A673 (cell line): ENCODE measurements around the gene STARD9.

Source experiments
- EZH2 ChIP-seq: fragments of 200-600 bp; sonication (generic); IDR thresholded peaks from 2 replicates; pipeline ENCODE4 v1.6.1; 2017; ENCODE audit warnings: borderline replicate concordance, low read depth, mild to moderate bottlenecking, mixed read lengths, antibody characterized with exemption, low read length; ENCODE audit not compliant: poor library complexity, severe bottlenecking
- TF ChIP-seq, protein P1 (sequence below): fragments of 300-800, 200-600 bp; sonication (generic); conservative IDR thresholded peaks from 2 replicates; pipeline ENCODE4 v1.5.1; 2017; ENCODE audit warnings: low read depth, mild to moderate bottlenecking, antibody characterized with exemption, low read length, moderate library complexity, mixed read lengths

DNA sequence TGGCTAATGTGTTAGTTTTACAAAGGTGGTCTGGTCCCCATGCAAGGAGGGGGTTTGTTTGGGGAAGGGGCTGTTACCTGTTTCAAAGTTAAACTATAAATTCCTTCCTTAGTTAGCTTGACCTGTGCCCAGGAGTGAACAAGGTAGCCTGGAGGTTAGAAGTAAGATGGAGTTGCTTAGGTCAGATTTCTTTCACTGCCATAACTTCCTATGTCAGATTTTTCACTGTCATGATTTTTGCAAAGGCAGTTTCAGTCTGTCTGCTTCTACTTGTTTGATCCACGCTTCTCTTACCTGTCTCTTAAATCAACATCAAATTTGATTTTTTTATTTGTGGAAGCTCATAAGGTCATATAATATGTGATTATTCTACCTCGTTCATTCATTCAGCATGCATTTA lies 28.6 kb downstream of the STARD9 start:
- TF ChIP-seq, protein P1, sequence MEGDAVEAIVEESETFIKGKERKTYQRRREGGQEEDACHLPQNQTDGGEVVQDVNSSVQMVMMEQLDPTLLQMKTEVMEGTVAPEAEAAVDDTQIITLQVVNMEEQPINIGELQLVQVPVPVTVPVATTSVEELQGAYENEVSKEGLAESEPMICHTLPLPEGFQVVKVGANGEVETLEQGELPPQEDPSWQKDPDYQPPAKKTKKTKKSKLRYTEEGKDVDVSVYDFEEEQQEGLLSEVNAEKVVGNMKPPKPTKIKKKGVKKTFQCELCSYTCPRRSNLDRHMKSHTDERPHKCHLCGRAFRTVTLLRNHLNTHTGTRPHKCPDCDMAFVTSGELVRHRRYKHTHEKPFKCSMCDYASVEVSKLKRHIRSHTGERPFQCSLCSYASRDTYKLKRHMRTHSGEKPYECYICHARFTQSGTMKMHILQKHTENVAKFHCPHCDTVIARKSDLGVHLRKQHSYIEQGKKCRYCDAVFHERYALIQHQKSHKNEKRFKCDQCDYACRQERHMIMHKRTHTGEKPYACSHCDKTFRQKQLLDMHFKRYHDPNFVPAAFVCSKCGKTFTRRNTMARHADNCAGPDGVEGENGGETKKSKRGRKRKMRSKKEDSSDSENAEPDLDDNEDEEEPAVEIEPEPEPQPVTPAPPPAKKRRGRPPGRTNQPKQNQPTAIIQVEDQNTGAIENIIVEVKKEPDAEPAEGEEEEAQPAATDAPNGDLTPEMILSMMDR: no peak
- TF ChIP-seq EZH2: no peak
